ENCODE data around the gene ARHGAP10.
"Not testable (repeated sequence)": the region's sequence is repeated elsewhere in the genome, so short reads cannot be mapped to it uniquely, and the experiment has no call there.

ARHGAP10 gene

GRCh38 chr4:147996859-147997258 lies 265.0 kb downstream of the ARHGAP10 start:
- no peak overlapping the region for H3K4me2 ChIP-seq (ENCODE audit: low read depth, low read length)
- no peaks in the 10 kb centered on the region for H3K9me3 ChIP-seq (replicated peaks; ENCODE audit: insufficient read depth, low read length)
- H3K36me3 ChIP-seq (replicated peaks; ENCODE audit: insufficient read depth, low read length): no peaks in the 10 kb centered on the region
- no peaks in the 10 kb centered on the region for H3K79me2 ChIP-seq (ENCODE audit: low read length)
- H3K9me2 ChIP-seq (replicated peaks; ENCODE audit: insufficient read depth, low read length): no peaks in the 10 kb centered on the region
- no peak overlapping the region for H3K27ac ChIP-seq (ENCODE audit: low read length)
- H3K27me3 ChIP-seq (replicated peaks; ENCODE audit: insufficient read depth, low read length): no peaks in the 10 kb centered on the region
- no peak overlapping the region for H2AFZ ChIP-seq (ENCODE audit: low read length)
- TF ChIP-seq EZH2 (optimal IDR thresholded peaks at IDR 0.05; ENCODE audit: low read depth, low read length): no peak
- TF ChIP-seq, protein P1, sequence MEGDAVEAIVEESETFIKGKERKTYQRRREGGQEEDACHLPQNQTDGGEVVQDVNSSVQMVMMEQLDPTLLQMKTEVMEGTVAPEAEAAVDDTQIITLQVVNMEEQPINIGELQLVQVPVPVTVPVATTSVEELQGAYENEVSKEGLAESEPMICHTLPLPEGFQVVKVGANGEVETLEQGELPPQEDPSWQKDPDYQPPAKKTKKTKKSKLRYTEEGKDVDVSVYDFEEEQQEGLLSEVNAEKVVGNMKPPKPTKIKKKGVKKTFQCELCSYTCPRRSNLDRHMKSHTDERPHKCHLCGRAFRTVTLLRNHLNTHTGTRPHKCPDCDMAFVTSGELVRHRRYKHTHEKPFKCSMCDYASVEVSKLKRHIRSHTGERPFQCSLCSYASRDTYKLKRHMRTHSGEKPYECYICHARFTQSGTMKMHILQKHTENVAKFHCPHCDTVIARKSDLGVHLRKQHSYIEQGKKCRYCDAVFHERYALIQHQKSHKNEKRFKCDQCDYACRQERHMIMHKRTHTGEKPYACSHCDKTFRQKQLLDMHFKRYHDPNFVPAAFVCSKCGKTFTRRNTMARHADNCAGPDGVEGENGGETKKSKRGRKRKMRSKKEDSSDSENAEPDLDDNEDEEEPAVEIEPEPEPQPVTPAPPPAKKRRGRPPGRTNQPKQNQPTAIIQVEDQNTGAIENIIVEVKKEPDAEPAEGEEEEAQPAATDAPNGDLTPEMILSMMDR (IDR thresholded peaks at IDR 0.05; ENCODE audit: low read length): no peak
- no peak for TF ChIP-seq EZH2phosphoT487 (IDR thresholded peaks at IDR 0.05; ENCODE audit: low read length)
- no peaks in the 10 kb centered on the region for H3K4me1 ChIP-seq (ENCODE audit: low read length)
- no peaks in the 10 kb centered on the region for H4K20me1 ChIP-seq (ENCODE audit: insufficient read depth, low read length)
- no peak for DNase-seq
- H3K4me3 ChIP-seq (ENCODE audit: low read length): no peak overlapping the region
- H3F3A ChIP-seq (ENCODE audit: insufficient read depth, low read length): no peaks in the 10 kb centered on the region
- H3K9ac ChIP-seq (ENCODE audit: low read length): no peak overlapping the region

- not testable (repeated sequence) for H3K27me3 ChIP-seq (replicated peaks; ENCODE audit: insufficient read depth, low read length); H3K9ac ChIP-seq (ENCODE audit: low read length); H3K4me2 ChIP-seq (ENCODE audit: low read depth, low read length); H3K27ac ChIP-seq (ENCODE audit: low read length); H2AFZ ChIP-seq (ENCODE audit: low read length); H3K79me2 ChIP-seq (ENCODE audit: low read length); H3F3A ChIP-seq (ENCODE audit: insufficient read depth, low read length); H3K9me3 ChIP-seq (replicated peaks; ENCODE audit: insufficient read depth, low read length); H3K4me3 ChIP-seq (ENCODE audit: low read length); H3K4me1 ChIP-seq (ENCODE audit: low read length); DNase-seq; H3K9me2 ChIP-seq (replicated peaks; ENCODE audit: insufficient read depth, low read length); H3K36me3 ChIP-seq (replicated peaks; ENCODE audit: insufficient read depth, low read length); H4K20me1 ChIP-seq (ENCODE audit: insufficient read depth, low read length)
Measured at GRCh38 chr4:148000038-148000437, 268.1 kb downstream of the ARHGAP10 start.

DNA sequence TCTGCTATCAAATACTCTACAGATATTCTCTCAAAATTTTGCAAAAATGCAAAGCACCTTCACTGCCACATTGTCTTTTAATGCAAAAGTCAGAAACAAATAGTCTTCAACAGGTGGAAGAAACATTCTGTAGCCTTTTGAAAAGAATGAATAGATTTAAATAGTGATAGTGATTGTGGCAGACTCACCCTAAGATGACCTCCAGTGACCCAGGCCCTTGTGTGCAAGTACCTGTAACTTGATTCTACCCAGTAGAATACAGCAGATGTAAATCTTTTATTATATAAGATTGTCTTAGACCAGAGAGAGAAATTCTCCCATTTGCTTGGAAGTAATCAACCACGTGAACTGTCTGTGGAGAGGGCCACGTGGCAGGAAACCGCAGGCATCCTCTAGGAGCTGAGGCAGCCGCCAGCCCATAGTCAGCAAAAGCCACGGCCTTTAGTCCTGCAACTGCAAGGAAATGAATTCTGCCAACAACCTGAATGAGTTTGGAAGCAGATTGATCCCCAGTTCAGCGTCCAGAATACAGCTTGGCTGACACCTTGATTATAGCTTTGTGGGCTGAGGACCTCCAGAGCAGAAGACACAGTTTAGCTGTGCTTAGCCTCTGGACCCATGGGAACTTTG lies 272.5 kb downstream of the ARHGAP10 start:
- H3K4me3 ChIP-seq (ENCODE audit: low read length): no peak overlapping the region
- no peak overlapping the region for H3K27ac ChIP-seq (ENCODE audit: low read length)
- H2AFZ ChIP-seq (ENCODE audit: low read length): no peak overlapping the region
- no peaks in the 10 kb centered on the region for H3F3A ChIP-seq (ENCODE audit: insufficient read depth, low read length)
- no peak overlapping the region for H3K9ac ChIP-seq (ENCODE audit: low read length)
- DNase-seq: no peak
- TF ChIP-seq EZH2 (optimal IDR thresholded peaks at IDR 0.05; ENCODE audit: low read depth, low read length) (no peak), EZH2phosphoT487 (IDR thresholded peaks at IDR 0.05; ENCODE audit: low read length) (no peak)
- TF ChIP-seq, protein P1 (IDR thresholded peaks at IDR 0.05; ENCODE audit: low read length): no peak
- H4K20me1 ChIP-seq (ENCODE audit: insufficient read depth, low read length): no peaks in the 10 kb centered on the region
- H3K4me1 ChIP-seq (ENCODE audit: low read length): no peaks in the 10 kb centered on the region
- no peaks in the 10 kb centered on the region for H3K27me3 ChIP-seq (replicated peaks; ENCODE audit: insufficient read depth, low read length)
- H3K79me2 ChIP-seq (ENCODE audit: low read length): peaks cover 3% of the 10 kb centered on the region; the same call in 1 of the 2 replicates
- H3K36me3 ChIP-seq (replicated peaks; ENCODE audit: insufficient read depth, low read length): no peaks in the 10 kb centered on the region
- no peak overlapping the region for H3K4me2 ChIP-seq (ENCODE audit: low read depth, low read length)
- no peaks in the 10 kb centered on the region for H3K9me2 ChIP-seq (replicated peaks; ENCODE audit: insufficient read depth, low read length)
- H3K9me3 ChIP-seq (replicated peaks; ENCODE audit: insufficient read depth, low read length): no peaks in the 10 kb centered on the region

GRCh38 chr4:148006001-148006400 lies 274.1 kb downstream of the ARHGAP10 start:
- no peaks in the 10 kb centered on the region for H3K9me3 ChIP-seq (replicated peaks; ENCODE audit: insufficient read depth, low read length)
- no peaks in the 10 kb centered on the region for H4K20me1 ChIP-seq (ENCODE audit: insufficient read depth, low read length)
- H3K4me3 ChIP-seq (ENCODE audit: low read length): no peak overlapping the region
- H2AFZ ChIP-seq (ENCODE audit: low read length): no peak overlapping the region
- H3K9me2 ChIP-seq (replicated peaks; ENCODE audit: insufficient read depth, low read length): no peaks in the 10 kb centered on the region
- H3K4me1 ChIP-seq (ENCODE audit: low read length): no peaks in the 10 kb centered on the region
- no peak overlapping the region for H3K9ac ChIP-seq (ENCODE audit: low read length)
- H3K36me3 ChIP-seq (replicated peaks; ENCODE audit: insufficient read depth, low read length): no peaks in the 10 kb centered on the region
- H3F3A ChIP-seq (ENCODE audit: insufficient read depth, low read length): no peaks in the 10 kb centered on the region
- DNase-seq: no peak
- peaks cover 6% of the 10 kb centered on the region; the same call in 1 of the 2 replicates for H3K79me2 ChIP-seq (ENCODE audit: low read length)
- no peak overlapping the region for H3K4me2 ChIP-seq (ENCODE audit: low read depth, low read length)
- H3K27ac ChIP-seq (ENCODE audit: low read length): no peak overlapping the region
- TF ChIP-seq, protein P1 (IDR thresholded peaks at IDR 0.05; ENCODE audit: low read length): no peak
- H3K27me3 ChIP-seq (replicated peaks; ENCODE audit: insufficient read depth, low read length): no peaks in the 10 kb centered on the region

All from MM.1S (cell line).